Immature natural killer cell (primary cell): ENCODE measurements around the gene TEX261. TPM values are rescaled to one million over a fixed set of nuclear protein-coding genes. Genes with fewer than 3 reads are reported as not detected.

Experiments used
- DNase-seq, 3 donors: peaks; one replicate each; pipeline ENCODE4 v3.0.0; 2022; ENCODE audit warnings: mixed read lengths in 1 of 3
- H3K27ac Mint-ChIP-seq, 6 donors: one replicate each; pipeline ENCODE4 v1.8.0; 2020; ENCODE audit warnings: mixed read lengths in 6 of 6, mild to moderate bottlenecking in 5 of 6, inconsistent platforms in 4 of 6, moderate library complexity in 3 of 6
- H3K27me3 Mint-ChIP-seq, 3 donors: one replicate each; pipeline ENCODE4 v1.8.0; 2020 to 2021; ENCODE audit warnings: low read depth in 3 of 3, mild to moderate bottlenecking in 3 of 3, mixed read lengths in 3 of 3, moderate library complexity in 3 of 3, inconsistent platforms in 1 of 3
- H3K36me3 Mint-ChIP-seq, 3 donors: one replicate each; pipeline ENCODE4 v1.8.0; 2020; ENCODE audit warnings: mixed read lengths in 3 of 3, inconsistent platforms in 2 of 3, mild to moderate bottlenecking in 2 of 3
- H3K4me1 Mint-ChIP-seq, 2 donors: one replicate each; pipeline ENCODE4 v1.8.0; 2020; ENCODE audit warnings: inconsistent platforms in 2 of 2, mild to moderate bottlenecking in 2 of 2, mixed read lengths in 2 of 2, moderate library complexity in 1 of 2
- H3K4me3 Mint-ChIP-seq, 5 donors: one replicate each; pipeline ENCODE4 v1.8.0; 2020; ENCODE audit warnings: mild to moderate bottlenecking in 5 of 5, mixed read lengths in 5 of 5, inconsistent platforms in 3 of 5, moderate library complexity in 3 of 5
- H3K9me3 Mint-ChIP-seq, 6 donors: one replicate each; pipeline ENCODE4 v1.8.0; 2020; ENCODE audit warnings: mild to moderate bottlenecking in 6 of 6, mixed read lengths in 6 of 6, inconsistent platforms in 4 of 6, moderate library complexity in 3 of 6
- polyA plus RNA-seq, 3 donors: library from polyadenylated mRNA; unstranded; fragments of 300-500 nt; fragmentation: Illumina TruSeq; gene quantifications; one replicate each; pipeline ENCODE4 v1.2.3, GENCODE V29; 2021

The TEX261 gene
- polyA plus RNA-seq, 3 donors from 2014 or later: 25.8 to 44.7 (median 41.9) TPM

DNA sequence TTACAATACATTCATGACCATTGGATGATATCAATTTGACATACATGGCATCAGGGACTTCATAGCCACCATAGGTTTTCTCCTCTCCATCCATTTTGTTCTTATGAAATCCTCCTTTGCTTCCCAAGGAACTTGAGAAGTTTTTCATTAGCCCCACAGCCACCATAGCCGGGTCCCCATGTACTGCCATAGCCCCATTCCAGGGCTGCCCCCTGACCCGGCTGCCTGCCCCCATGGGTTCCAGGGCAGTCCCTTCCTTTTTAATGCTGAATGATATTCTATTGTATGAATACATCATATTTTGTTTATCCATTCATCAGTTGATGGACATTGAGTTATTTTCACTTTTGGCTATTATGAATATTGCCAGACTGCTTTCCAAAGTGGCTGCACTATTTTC lies 38.5 kb downstream of the TEX261 start:
- Mint-ChIP-seq H3K9me3 (no peaks in the 10 kb centered on the region), H3K36me3 (peaks cover 0 to 3% (median 0%) of the 10 kb centered on the region in 3 donors), H3K27ac (no peak overlapping the region), H3K27me3 (peaks cover 6 to 15% (median 13%) of the 10 kb centered on the region in 3 donors), H3K4me1 (peaks cover 11 to 13% of the 10 kb centered on the region in 2 donors), H3K4me3 (no peak overlapping the region)
- DNase-seq: no peak

- H3K27me3 Mint-ChIP-seq: peaks cover 6 to 15% (median 8%) of the 10 kb centered on the region in 3 donors
- peaks cover 11 to 13% of the 10 kb centered on the region in 2 donors for H3K4me1 Mint-ChIP-seq
- no peak overlapping the region for H3K27ac Mint-ChIP-seq
- no peaks in the 10 kb centered on the region for H3K9me3 Mint-ChIP-seq
- DNase-seq: no peak
- H3K4me3 Mint-ChIP-seq: no peak overlapping the region
- H3K36me3 Mint-ChIP-seq: no peaks in the 10 kb centered on the region
These were observed 39.8 kb downstream of the TEX261 start for GRCh38 chr2:70954886-70955285.

GRCh38 chr2:70949086-70949485 lies 45.6 kb downstream of the TEX261 start:
- Mint-ChIP-seq H3K27ac (no peak overlapping the region), H3K4me1 (peaks cover 9 to 13% of the 10 kb centered on the region in 2 donors), H3K9me3 (peaks cover 0 to 2% (median 0%) of the 10 kb centered on the region in 6 donors), H3K36me3 (no peaks in the 10 kb centered on the region), H3K27me3 (peaks cover 8 to 23% (median 10%) of the 10 kb centered on the region in 3 donors), H3K4me3 (peak overlapping the region in 1 of 5 donors; percentile 27)
- no peak for DNase-seq

DNA sequence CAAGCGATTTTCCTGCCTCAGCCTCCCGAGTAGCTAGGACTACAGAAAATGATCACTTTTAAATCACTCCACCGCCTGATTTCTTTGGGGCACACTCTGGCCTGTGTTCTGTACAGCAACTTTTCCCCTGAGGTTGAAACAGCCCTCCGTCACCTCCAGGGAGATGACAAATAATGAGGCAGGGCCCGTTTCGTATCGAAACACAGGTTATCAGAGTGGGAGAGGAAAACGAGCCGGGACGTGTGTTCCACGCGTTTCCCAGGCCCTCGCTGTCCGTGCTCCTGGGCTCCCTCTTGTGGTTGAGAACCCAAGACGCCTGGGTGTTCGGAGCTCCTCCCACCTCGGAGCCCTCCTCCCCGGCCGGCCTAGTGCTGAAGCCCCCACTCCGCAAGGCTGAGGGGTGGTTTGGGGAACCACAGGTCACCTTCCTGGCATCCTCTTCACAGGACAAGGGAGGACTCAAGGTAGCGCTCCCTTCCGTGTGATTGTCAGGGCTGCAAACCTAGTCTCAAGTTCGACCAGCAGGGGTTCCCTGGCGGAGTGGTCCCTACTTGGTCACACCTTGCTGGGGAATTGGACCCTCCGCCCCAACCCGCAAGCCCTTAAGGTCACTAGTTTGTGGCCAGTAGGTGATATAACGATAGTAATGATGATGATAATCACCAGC lies 46.2 kb downstream of the TEX261 start:
- Mint-ChIP-seq H3K27me3 (peaks cover 6 to 19% (median 7%) of the 10 kb centered on the region in 3 donors), H3K4me1 (peaks cover 9 to 13% of the 10 kb centered on the region in 2 donors), H3K4me3 (peak overlapping the region; percentile 58 to 89 (median 81)), H3K36me3 (no peaks in the 10 kb centered on the region), H3K9me3 (peaks cover 0 to 2% (median 0%) of the 10 kb centered on the region in 6 donors), H3K27ac (peak overlapping the region in 1 of 6 donors; percentile 70)
- peak; percentile 63 to 74 (median 65) for DNase-seq

GRCh38 chr2:70947556-70948184 lies 47.0 kb downstream of the TEX261 start:
- H3K27ac Mint-ChIP-seq: no peak overlapping the region
- no peak for DNase-seq

DNA sequence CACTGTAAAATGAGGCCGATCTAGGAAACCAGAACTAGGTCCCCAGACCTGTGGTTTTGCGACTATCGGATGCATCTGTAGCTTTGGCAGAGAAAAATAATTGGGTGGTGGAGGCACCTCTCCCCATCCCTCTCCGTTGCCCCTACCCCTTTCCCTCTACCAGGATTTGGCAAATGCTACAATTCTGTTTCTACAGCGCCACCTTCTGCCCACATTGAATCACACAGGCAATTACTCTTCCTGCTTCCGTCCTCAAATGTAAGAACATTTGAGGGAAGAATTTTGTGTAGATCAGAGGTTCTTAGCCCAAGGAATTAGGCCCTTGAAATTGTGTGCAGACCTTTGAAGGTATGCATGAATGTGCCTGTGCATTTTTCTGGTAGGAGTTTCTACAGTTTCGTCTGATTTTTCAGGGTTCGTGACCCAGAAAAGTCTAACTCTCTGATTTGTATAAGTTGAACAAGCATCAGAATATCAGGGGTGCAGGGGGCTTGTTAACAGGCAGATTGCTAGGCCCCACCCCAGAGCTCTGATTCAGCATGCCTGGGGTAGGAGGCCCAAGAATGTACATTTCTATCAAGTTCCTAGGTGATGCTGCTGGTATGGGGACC lies 47.7 kb downstream of the TEX261 start:
- H3K36me3 Mint-ChIP-seq: no peaks in the 10 kb centered on the region
- H3K4me3 Mint-ChIP-seq: peak overlapping the region in 1 of 5 donors; percentile 88

More at GRCh38 chr2:70947556-70948184, 47.0 kb downstream of the TEX261 start:
- Mint-ChIP-seq H3K4me1 (peaks cover 9 to 13% of the 10 kb centered on the region in 2 donors), H3K27me3 (peaks cover 4 to 16% (median 6%) of the 10 kb centered on the region in 3 donors), H3K9me3 (peaks cover 0 to 2% (median 0%) of the 10 kb centered on the region in 6 donors), H3K4me3 (peak overlapping the region; percentile 55 to 89 (median 81)), H3K36me3 (no peaks in the 10 kb centered on the region)

GRCh38 chr2:70944111-70944690 lies 50.5 kb downstream of the TEX261 start:
- H3K4me3 Mint-ChIP-seq: no peak overlapping the region
- H3K36me3 Mint-ChIP-seq: no peaks in the 10 kb centered on the region
- no peak for DNase-seq
- peaks cover 9 to 13% of the 10 kb centered on the region in 2 donors for H3K4me1 Mint-ChIP-seq
- H3K27ac Mint-ChIP-seq: no peak overlapping the region
- peaks cover 0 to 2% (median 0%) of the 10 kb centered on the region in 6 donors for H3K9me3 Mint-ChIP-seq
- peaks cover 5 to 7% (median 6%) of the 10 kb centered on the region in 3 donors for H3K27me3 Mint-ChIP-seq

More for the DNA sequence above, 47.7 kb downstream of the TEX261 start:
- Mint-ChIP-seq H3K27ac (no peak overlapping the region), H3K4me1 (peaks cover 9 to 13% of the 10 kb centered on the region in 2 donors), H3K9me3 (peaks cover 0 to 2% (median 0%) of the 10 kb centered on the region in 6 donors), H3K27me3 (peaks cover 4 to 13% (median 6%) of the 10 kb centered on the region in 3 donors)
- DNase-seq: peak; percentile 30 to 52 (median 33)

DNA sequence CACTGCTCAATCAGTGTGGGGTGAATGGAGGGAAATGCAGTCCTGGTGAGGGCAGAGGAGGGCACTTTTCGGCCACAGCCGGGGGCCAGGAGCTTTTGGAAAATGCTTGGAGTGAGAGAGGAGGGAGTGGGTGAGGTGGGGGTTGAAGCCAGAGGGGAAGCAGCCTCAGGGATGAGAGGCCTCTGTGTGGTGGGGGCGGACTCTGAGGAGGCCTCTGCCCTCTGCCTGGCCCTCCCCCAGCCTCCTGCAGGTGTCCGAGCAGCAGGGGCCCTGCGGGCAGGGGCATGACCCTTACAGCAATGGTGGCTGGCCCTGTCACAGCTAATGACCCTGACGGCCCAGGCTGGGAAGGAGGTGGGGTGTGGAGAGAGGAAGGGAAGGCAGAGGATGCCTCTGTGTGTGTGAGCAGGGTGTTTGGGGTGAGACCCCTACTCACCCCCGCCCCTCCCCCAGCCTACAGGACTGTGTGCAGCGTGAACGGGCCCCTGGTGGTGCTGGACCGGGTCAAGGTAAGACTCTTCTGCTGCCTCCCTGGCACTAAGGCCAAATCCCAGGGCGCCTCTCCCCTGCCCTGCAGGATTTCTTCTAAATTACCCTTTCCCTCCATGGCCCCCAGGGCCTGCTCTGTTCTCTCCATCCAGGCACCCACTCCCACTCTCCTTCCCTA lies 51.3 kb downstream of the TEX261 start:
- Mint-ChIP-seq H3K4me3 (no peak overlapping the region), H3K27me3 (peaks cover 3 to 10% (median 5%) of the 10 kb centered on the region in 3 donors), H3K9me3 (peaks cover 0 to 2% (median 0%) of the 10 kb centered on the region in 6 donors), H3K4me1 (peaks cover 6 to 11% of the 10 kb centered on the region in 2 donors), H3K27ac (no peak overlapping the region), H3K36me3 (no peaks in the 10 kb centered on the region)
- DNase-seq: no peak

- DNase-seq: no peak
- Mint-ChIP-seq H3K36me3 (no peaks in the 10 kb centered on the region), H3K9me3 (no peaks in the 10 kb centered on the region), H3K4me1 (peaks cover 0 to 4% of the 10 kb centered on the region in 2 donors), H3K27me3 (peaks cover 0 to 11% (median 2%) of the 10 kb centered on the region in 3 donors), H3K4me3 (no peak overlapping the region), H3K27ac (no peak overlapping the region)
These were observed 52.1 kb downstream of the TEX261 start for GRCh38 chr2:70942396-70943204.

DNA sequence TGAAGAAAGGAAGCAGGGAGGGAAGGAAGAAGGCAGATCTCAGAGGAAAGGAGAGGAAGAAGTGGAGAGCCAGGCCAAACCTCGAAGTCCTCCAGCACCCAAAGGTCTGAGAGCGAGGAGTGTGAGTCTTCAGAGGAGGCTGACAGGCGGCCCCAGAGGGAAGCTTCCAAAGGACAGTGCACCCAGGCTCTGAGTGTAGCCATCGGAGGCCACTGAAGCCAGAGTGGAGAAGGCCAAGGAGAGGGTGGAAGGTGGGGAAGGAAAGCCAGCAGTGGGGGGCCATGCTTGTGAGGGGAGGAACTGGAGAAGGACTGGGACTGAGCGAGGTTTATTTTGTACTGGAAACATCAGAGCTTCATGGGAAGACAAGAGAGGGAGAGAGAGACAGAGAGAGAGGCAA lies 53.0 kb downstream of the TEX261 start:
- Mint-ChIP-seq H3K27me3 (peaks cover 0 to 11% (median 2%) of the 10 kb centered on the region in 3 donors), H3K4me3 (no peak overlapping the region), H3K4me1 (no peaks in the 10 kb centered on the region), H3K36me3 (no peaks in the 10 kb centered on the region), H3K27ac (no peak overlapping the region), H3K9me3 (no peaks in the 10 kb centered on the region)
- DNase-seq: no peak

- Mint-ChIP-seq H3K27ac (no peak overlapping the region), H3K27me3 (peaks cover 0 to 9% (median 2%) of the 10 kb centered on the region in 3 donors), H3K4me3 (no peak overlapping the region), H3K4me1 (no peaks in the 10 kb centered on the region), H3K36me3 (no peaks in the 10 kb centered on the region), H3K9me3 (no peaks in the 10 kb centered on the region)
- no peak for DNase-seq
These were observed 53.5 kb downstream of the TEX261 start for GRCh38 chr2:70941186-70941585.

DNA sequence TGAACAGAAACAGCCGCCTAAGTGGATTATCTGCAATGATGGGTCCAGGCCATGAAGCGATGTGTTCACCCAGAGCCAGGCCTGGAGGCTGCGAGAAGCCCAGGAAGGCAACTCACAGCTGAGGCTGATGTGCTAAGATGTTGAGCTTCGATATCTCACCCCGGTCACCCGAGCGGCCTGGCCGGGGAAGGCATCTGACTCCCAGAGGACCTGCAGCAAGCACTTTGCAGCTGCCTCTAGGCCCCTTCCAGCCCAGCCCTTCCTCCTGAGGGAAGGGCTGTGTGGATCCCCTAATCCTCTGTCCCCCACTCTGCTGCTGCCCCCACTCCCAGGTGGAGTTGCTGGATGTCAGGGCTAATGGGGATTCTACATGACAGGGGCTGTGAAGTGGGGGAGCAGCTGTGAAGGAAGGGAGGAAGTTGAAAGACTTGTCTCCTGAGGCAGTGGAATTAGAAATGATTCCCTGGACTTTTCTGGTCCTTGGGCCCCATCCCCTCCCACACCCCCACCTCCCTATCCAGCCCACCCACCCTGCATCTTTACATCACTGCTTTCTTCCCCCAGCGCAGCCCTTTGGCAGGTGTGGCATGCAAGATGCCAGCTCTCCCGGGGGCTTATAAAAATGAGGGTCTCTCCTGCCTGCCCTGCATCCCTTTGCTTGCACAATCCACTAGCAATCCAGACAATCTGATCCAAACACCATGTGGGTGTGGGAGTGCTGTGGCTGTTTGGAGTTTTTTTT lies 54.7 kb downstream of the TEX261 start:
- Mint-ChIP-seq H3K27me3 (peaks cover 0 to 12% (median 2%) of the 10 kb centered on the region in 3 donors), H3K4me3 (no peak overlapping the region), H3K9me3 (no peaks in the 10 kb centered on the region), H3K36me3 (no peaks in the 10 kb centered on the region), H3K27ac (no peak overlapping the region), H3K4me1 (no peaks in the 10 kb centered on the region)
- no peak for DNase-seq
